ENCODE measurements around the gene STPG1.

The STPG1 gene

GRCh38 chr1:24336075-24336474 is 77.5 kb downstream of the STPG1 start:
- Histone ChIP-seq H4K20me1 (ENCODE audit: low read depth, low read length) (no peaks in the 10 kb centered on the region), H3K9me3 (ENCODE audit: insufficient read depth, low read length) (no peaks in the 10 kb centered on the region), H3K27ac (ENCODE audit: low read depth, low read length) (no peak overlapping the region), H2AFZ (ENCODE audit: low read depth, low read length, severe bottlenecking) (no peak overlapping the region), H3K36me3 (ENCODE audit: low read length) (no peaks in the 10 kb centered on the region), H3F3A (ENCODE audit: insufficient read depth) (no peaks in the 10 kb centered on the region), H3K9me2 (replicated peaks; ENCODE audit: insufficient read depth, low read length) (no peaks in the 10 kb centered on the region), H3K9ac (ENCODE audit: low read length) (no peak overlapping the region), H3K27me3 (ENCODE audit: low read length) (no peaks in the 10 kb centered on the region), H3K4me3 (ENCODE audit: insufficient read depth, low read length, poor library complexity, severe bottlenecking) (no peak overlapping the region), H3K79me2 (ENCODE audit: insufficient read depth, low read length) (no peaks in the 10 kb centered on the region), H3K4me2 (ENCODE audit: low read depth, low read length, poor library complexity, severe bottlenecking) (no peak overlapping the region)
- TF ChIP-seq CTCF (IDR thresholded peaks at IDR 0.05; ENCODE audit: insufficient read depth, low read length, poor library complexity, severe bottlenecking) (no peak), EZH2phosphoT487 (conservative IDR thresholded peaks at IDR 0.05; ENCODE audit: low read length) (no peak)

- no peaks in the 10 kb centered on the region for H3K27me3 ChIP-seq (ENCODE audit: low read length)
- no peak overlapping the region for H3K9ac ChIP-seq (ENCODE audit: low read length)
- no peak overlapping the region for H3K4me3 ChIP-seq (ENCODE audit: insufficient read depth, low read length, poor library complexity, severe bottlenecking)
- no peak overlapping the region for H2AFZ ChIP-seq (ENCODE audit: low read depth, low read length, severe bottlenecking)
- H3K27ac ChIP-seq (ENCODE audit: low read depth, low read length) = no peak overlapping the region
- H4K20me1 ChIP-seq (ENCODE audit: low read depth, low read length) = no peaks in the 10 kb centered on the region
- H3K9me2 ChIP-seq (replicated peaks; ENCODE audit: insufficient read depth, low read length) = no peaks in the 10 kb centered on the region
- no peaks in the 10 kb centered on the region for H3K9me3 ChIP-seq (ENCODE audit: insufficient read depth, low read length)
- H3K36me3 ChIP-seq (ENCODE audit: low read length) = no peaks in the 10 kb centered on the region
- TF ChIP-seq CTCF (IDR thresholded peaks at IDR 0.05; ENCODE audit: insufficient read depth, low read length, poor library complexity, severe bottlenecking) = no peak
- TF ChIP-seq EZH2phosphoT487 (conservative IDR thresholded peaks at IDR 0.05; ENCODE audit: low read length) = no peak
- no peaks in the 10 kb centered on the region for H3K79me2 ChIP-seq (ENCODE audit: insufficient read depth, low read length)
- H3F3A ChIP-seq (ENCODE audit: insufficient read depth) = no peaks in the 10 kb centered on the region
- no peak overlapping the region for H3K4me2 ChIP-seq (ENCODE audit: low read depth, low read length, poor library complexity, severe bottlenecking)
Observed at GRCh38 chr1:24331961-24332673, 81.5 kb downstream of the STPG1 start.

GRCh38 chr1:24329797-24330543 is 83.6 kb downstream of the STPG1 start:
- Histone ChIP-seq H3F3A (ENCODE audit: insufficient read depth) (no peaks in the 10 kb centered on the region), H3K4me3 (ENCODE audit: insufficient read depth, low read length, poor library complexity, severe bottlenecking) (no peak overlapping the region), H3K9ac (ENCODE audit: low read length) (no peak overlapping the region), H3K36me3 (ENCODE audit: low read length) (no peaks in the 10 kb centered on the region), H3K27me3 (ENCODE audit: low read length) (no peaks in the 10 kb centered on the region), H3K9me2 (replicated peaks; ENCODE audit: insufficient read depth, low read length) (no peaks in the 10 kb centered on the region), H3K27ac (ENCODE audit: low read depth, low read length) (no peak overlapping the region), H4K20me1 (ENCODE audit: low read depth, low read length) (no peaks in the 10 kb centered on the region), H3K4me2 (ENCODE audit: low read depth, low read length, poor library complexity, severe bottlenecking) (no peak overlapping the region), H2AFZ (ENCODE audit: low read depth, low read length, severe bottlenecking) (no peak overlapping the region), H3K79me2 (ENCODE audit: insufficient read depth, low read length) (no peaks in the 10 kb centered on the region), H3K9me3 (ENCODE audit: insufficient read depth, low read length) (no peaks in the 10 kb centered on the region)
- no peak for TF ChIP-seq EZH2phosphoT487 (conservative IDR thresholded peaks at IDR 0.05; ENCODE audit: low read length)
- no peak for TF ChIP-seq CTCF (IDR thresholded peaks at IDR 0.05; ENCODE audit: insufficient read depth, low read length, poor library complexity, severe bottlenecking)

Measured in SU-DHL-6 (cell line).